PFSK-1 (cell line): ENCODE results near the gene CHIC2. TPM values are rescaled to one million over a fixed set of nuclear protein-coding genes. Genes with fewer than 3 reads are reported as not detected.
A peak's percentile ranks its signal among the peaks of the same experiment; 100 is the strongest.

Experiments used
- FOXP2 ChIP-seq: optimal IDR thresholded peaks from 2 replicates; pipeline ENCODE3; 2011; ENCODE audit warnings: borderline replicate concordance, control low read depth, inconsistent platforms; ENCODE audit not compliant: insufficient read depth; ENCODE audit errors: extremely low read length, extremely low read depth
- POLR2AphosphoS5 ChIP-seq: IDR thresholded peaks from 2 replicates; pipeline ENCODE4 v1.6.1; 2012; ENCODE audit warnings: low read depth, mild to moderate bottlenecking, control low read depth, low read length, moderate library complexity
- REST ChIP-seq, 2 experiments: IDR thresholded peaks; 2 replicates each; pipeline versions ENCODE4 v1.6.1 to v1.8.0; 2011 to 2012; ENCODE audit warnings: low read depth in 2 of 2, low read length in 2 of 2, control low read depth in 1 of 2, inconsistent platforms in 1 of 2, mild to moderate bottlenecking in 1 of 2, moderate library complexity in 1 of 2; ENCODE audit not compliant: insufficient read depth in 1 of 2
- SIN3A ChIP-seq: IDR thresholded peaks from 2 replicates; pipeline ENCODE4 v1.6.1; 2012; ENCODE audit warnings: mild to moderate bottlenecking, low read length, moderate library complexity, borderline replicate concordance; ENCODE audit not compliant: insufficient read depth
- TAF1 ChIP-seq: IDR thresholded peaks from 2 replicates; pipeline ENCODE4 v1.6.1; 2012; ENCODE audit warnings: low read length, control low read depth, borderline replicate concordance; ENCODE audit not compliant: insufficient read depth
- polyA plus RNA-seq: library from polyadenylated mRNA; unstranded; fragments of >200 nt; gene quantifications from one replicate; pipeline ENCODE4 v1.2.1, GENCODE V29; 2012; ENCODE audit warnings: low read depth, missing spikeins; ENCODE audit not compliant: insufficient read length

Gene CHIC2
- polyA plus RNA-seq, result 9.9 TPM

DNA sequence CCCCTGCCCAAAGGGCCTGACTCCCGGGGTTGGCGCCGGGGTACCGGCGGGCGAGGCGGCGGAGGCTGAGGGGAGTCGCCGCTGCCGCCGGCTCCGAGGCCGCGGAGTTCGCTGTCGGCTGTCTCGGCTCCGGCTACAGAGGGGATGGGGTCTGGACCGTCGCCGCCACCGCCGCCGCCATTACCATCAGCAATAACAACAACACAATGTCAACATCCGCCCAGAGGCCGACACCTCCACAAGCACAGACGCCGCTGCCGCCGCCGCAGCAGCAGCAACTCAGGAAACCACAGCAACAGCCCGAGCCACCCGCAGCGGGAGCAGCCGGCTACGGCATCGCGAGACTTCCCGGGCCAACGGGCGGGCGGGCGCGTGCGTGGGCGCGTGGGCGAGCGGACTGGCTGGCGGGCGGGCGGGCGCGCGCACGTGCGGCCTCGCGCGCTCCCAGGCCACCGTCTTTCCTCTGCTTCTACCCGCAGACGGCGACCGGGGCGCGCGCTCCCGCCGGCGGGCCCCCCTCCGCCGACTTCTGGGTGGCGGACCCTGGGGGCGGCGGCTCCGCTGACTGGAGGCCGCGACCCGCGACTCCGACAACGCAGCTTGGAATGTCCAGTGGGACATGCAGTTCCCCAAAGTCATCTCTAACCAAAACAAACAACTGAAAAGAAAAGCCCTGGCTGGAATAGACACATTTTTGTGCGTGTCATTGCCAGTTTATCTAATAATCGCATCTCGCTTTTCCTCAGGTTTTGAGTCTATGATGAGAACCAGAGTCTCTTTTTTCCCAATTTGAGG is at the start of gene CHIC2:
Gene CHIC2, minus strand, starts transcription at position 289 of the 795 bp plus-strand sequence. CDS start 305 bp downstream, outside the sequence.
- TF ChIP-seq REST (IDR thresholded peaks at IDR 0.05; ENCODE audit: insufficient read depth in 1 of 2, low read depth in 2 of 2, low read length in 2 of 2) (peak in 1 of 2 experiments; percentile 46; a peak in 1 of 4 replicates), POLR2AphosphoS5 (peak; percentile 70), SIN3A (peak; percentile 94), TAF1 (peak; percentile 77; the same call in 1 of the 2 replicates), FOXP2 (peak; percentile 99)

- TF ChIP-seq TAF1, result no peak
- no peak for TF ChIP-seq SIN3A
- no peak for TF ChIP-seq POLR2AphosphoS5
- no peak for TF ChIP-seq REST (IDR thresholded peaks at IDR 0.05; ENCODE audit: insufficient read depth in 1 of 2, low read depth in 2 of 2, low read length in 2 of 2)
- no peak for TF ChIP-seq FOXP2
Observed at GRCh38 chr4:54110019-54110416, 45.6 kb upstream of the CHIC2 start.

- TF ChIP-seq SIN3A (no peak), POLR2AphosphoS5 (no peak), REST (IDR thresholded peaks at IDR 0.05; ENCODE audit: insufficient read depth in 1 of 2, low read depth in 2 of 2, low read length in 2 of 2) (no peak), FOXP2 (no peak), TAF1 (no peak)
Observed at GRCh38 chr4:54109241-54110018, 45.0 kb upstream of the CHIC2 start.

DNA sequence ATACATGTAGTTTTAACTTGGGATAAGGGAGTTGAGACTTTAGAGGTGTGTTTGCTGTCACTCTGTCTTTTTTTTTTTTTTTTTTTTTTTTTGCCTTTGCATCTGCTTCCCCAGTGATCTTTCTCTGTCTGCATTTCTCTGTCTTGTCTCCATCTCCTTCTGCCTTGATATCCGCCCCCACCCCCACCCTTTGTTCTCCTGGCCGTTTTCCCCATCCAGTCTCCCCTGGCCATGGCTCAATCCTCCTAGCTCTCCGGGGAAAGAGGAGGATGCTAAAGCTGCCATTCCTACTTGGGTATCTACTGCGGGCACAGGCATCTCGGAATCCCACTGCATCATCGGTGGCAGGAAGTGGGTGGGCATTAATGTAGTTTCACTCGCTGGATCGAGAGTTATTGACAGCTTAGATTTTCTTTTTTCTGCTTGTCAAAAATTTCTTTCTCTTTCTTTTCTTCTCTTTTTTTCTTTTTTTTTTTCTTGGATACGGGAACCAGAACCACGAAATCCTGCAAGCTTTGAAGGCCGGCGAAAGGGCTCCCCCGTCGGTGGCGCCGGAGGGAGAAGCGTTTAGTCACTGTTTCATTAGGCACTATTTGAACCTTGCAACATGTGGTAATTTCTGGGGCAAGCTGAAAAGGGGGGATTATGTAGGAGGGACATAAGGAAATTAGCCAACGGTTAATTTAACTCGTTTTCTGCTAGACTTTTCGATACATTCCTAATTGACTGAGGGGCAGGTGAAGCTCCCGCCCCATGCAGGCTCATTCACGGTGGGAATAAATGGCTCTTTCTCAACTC is 43.7 kb upstream of the CHIC2 start:
- TF ChIP-seq SIN3A, result no peak
- TF ChIP-seq POLR2AphosphoS5, result no peak
- TF ChIP-seq FOXP2, result no peak
- TF ChIP-seq TAF1, result no peak
- no peak for TF ChIP-seq REST (IDR thresholded peaks at IDR 0.05; ENCODE audit: insufficient read depth in 1 of 2, low read depth in 2 of 2, low read length in 2 of 2)
